H1 (cell line): ENCODE results near the gene ZNF75A.

Source experiments
- CHD2 ChIP-seq: IDR thresholded peaks from 2 replicates; pipeline ENCODE4 v1.6.1; 2012; ENCODE audit warnings: low read length, improper control_type of control experiment
- CTCF ChIP-seq, 3 experiments: IDR thresholded peaks; 1 replicate in 2 of 3; 2 replicates in 1 of 3; pipeline versions ENCODE4 v1.5.1 to v1.6.1; 2011; ENCODE audit warnings: low read length in 3 of 3, mild to moderate bottlenecking in 3 of 3, inconsistent platforms in 2 of 3, low read depth in 1 of 3, moderate library complexity in 1 of 3; ENCODE audit not compliant: insufficient read depth in 1 of 3; ENCODE audit errors: control extremely low read depth in 1 of 3
- E2F6 ChIP-seq: IDR thresholded peaks from 2 replicates; pipeline ENCODE4 v1.6.1; 2012; ENCODE audit warnings: inconsistent platforms
- EZH2 ChIP-seq: fragments of 200-600 bp; sonication (generic); IDR thresholded peaks from 2 replicates; pipeline ENCODE4 v1.7.1; 2012; ENCODE audit warnings: low read depth, mild to moderate bottlenecking, moderate library complexity, low read length, inconsistent platforms; ENCODE audit not compliant: severe bottlenecking
- SP2 ChIP-seq: IDR thresholded peaks from 2 replicates; pipeline ENCODE4 v1.6.1; 2012; ENCODE audit warnings: mild to moderate bottlenecking, low read length, inconsistent platforms
- TCF12 ChIP-seq: IDR thresholded peaks from 2 replicates; pipeline ENCODE4 v1.6.1; 2011; ENCODE audit warnings: low read depth, mild to moderate bottlenecking, low read length
- TEAD4 ChIP-seq: IDR thresholded peaks from 2 replicates; pipeline ENCODE4 v1.6.1; 2012; ENCODE audit warnings: low read depth, low read length, inconsistent platforms, mixed read lengths
- USF2 ChIP-seq: IDR thresholded peaks from 2 replicates; pipeline ENCODE4 v1.6.1; 2011; ENCODE audit warnings: low read length, improper control_type of control experiment
- YY1 ChIP-seq: IDR thresholded peaks from 2 replicates; pipeline ENCODE4 v1.6.1; 2011; ENCODE audit warnings: low read depth, mild to moderate bottlenecking, low read length

- no peak for TF ChIP-seq CTCF (IDR thresholded peaks at IDR 0.05; ENCODE audit: control extremely low read depth in 1 of 3, insufficient read depth in 1 of 3, low read depth in 1 of 3, low read length in 3 of 3)
- TF ChIP-seq CHD2, result no peak
- TF ChIP-seq USF2, result no peak
- TF ChIP-seq EZH2, result no peak
- TF ChIP-seq SP2, result no peak
- TF ChIP-seq E2F6, result no peak
- TF ChIP-seq YY1, result no peak
- TF ChIP-seq TEAD4, result no peak
- no peak for TF ChIP-seq TCF12
These were observed 28.6 kb upstream of the ZNF75A start for GRCh38 chr16:3276679-3277078.
